K562 (cell line): ENCODE measurements around the gene CAMK2G. TPM values are rescaled to one million over a fixed set of nuclear protein-coding genes. Genes with fewer than 3 reads are reported as not detected.

Experiments used
- CHD1 ChIP-seq: fragments of 200-600 bp; sonication (generic); IDR thresholded peaks from one replicate; pipeline ENCODE4 v1.6.1; 2012; ENCODE audit warnings: mild to moderate bottlenecking, moderate library complexity, low read length, inconsistent platforms
- E2F5 ChIP-seq: sonication (generic); formaldehyde crosslinking; IDR thresholded peaks from 2 replicates; pipeline ENCODE4 v1.8.0; 2022; ENCODE audit warnings: mild to moderate bottlenecking, missing genetic modification reagents
- FOXA3 ChIP-seq, 2 experiments: fragments of 450-650 bp in 1 of 2; sonication (generic) in 1 of 2; formaldehyde crosslinking; IDR thresholded peaks in 1 of 2; conservative IDR thresholded peaks in 1 of 2; 2 replicates each; pipeline versions ENCODE4 v1.4.0 to v1.8.0; 2020 to 2022; ENCODE audit warnings: mild to moderate bottlenecking in 2 of 2, missing genetic modification reagents in 1 of 2
- KAT7 ChIP-seq: sonication (generic); formaldehyde crosslinking; IDR thresholded peaks from 2 replicates; pipeline ENCODE4 v1.8.0; 2022; ENCODE audit warnings: missing genetic modification reagents, mild to moderate bottlenecking, borderline replicate concordance
- OTX1 ChIP-seq: fragments of 450-650 bp; formaldehyde crosslinking; IDR thresholded peaks from 2 replicates; pipeline ENCODE4 v1.4.0; 2022; ENCODE audit warnings: mild to moderate bottlenecking
- PML ChIP-seq: IDR thresholded peaks from 2 replicates; pipeline ENCODE4 v1.6.1; 2012; ENCODE audit warnings: low read length, inconsistent platforms
- SAP30 ChIP-seq: fragments of 200-600 bp; sonication (generic); IDR thresholded peaks from 2 replicates; pipeline ENCODE4 v1.6.1; 2012; ENCODE audit warnings: borderline replicate concordance, low read depth, mild to moderate bottlenecking, moderate library complexity, low read length, control low read depth, inconsistent platforms; ENCODE audit not compliant: insufficient read depth, poor library complexity, severe bottlenecking
- ZBTB1 ChIP-seq: sonication (generic); formaldehyde crosslinking; IDR thresholded peaks from 2 replicates; pipeline ENCODE4 v1.8.1; 2023; ENCODE audit warnings: missing genetic modification reagents, low read depth, mild to moderate bottlenecking, borderline replicate concordance
- ZBTB17 ChIP-seq: fragments of 450-650 bp; formaldehyde crosslinking; IDR thresholded peaks from 2 replicates; pipeline ENCODE4 v1.4.0; 2020; ENCODE audit warnings: mild to moderate bottlenecking
- ZBTB43 ChIP-seq: sonication (generic); formaldehyde crosslinking; IDR thresholded peaks from 2 replicates; pipeline ENCODE4 v1.8.0; 2023; ENCODE audit warnings: mild to moderate bottlenecking, missing genetic modification reagents
- ZBTB7A ChIP-seq: IDR thresholded peaks from 2 replicates; pipeline ENCODE4 v1.6.1; 2011; ENCODE audit warnings: low read depth, mild to moderate bottlenecking, low read length, moderate library complexity, borderline replicate concordance; ENCODE audit not compliant: control insufficient read depth
- ZNF398 ChIP-seq: fragments of 250-450 bp; sonication (Bioruptor Pico); IDR thresholded peaks from 2 replicates; pipeline ENCODE4 v1.8.0; 2021; ENCODE audit warnings: moderate library complexity, mild to moderate bottlenecking, inconsistent platforms
- ZNF740 ChIP-seq, 3 experiments: fragments of 200-800 bp in 1 of 3; sonication (Bioruptor generic) in 1 of 3; sonication (generic) in 1 of 3; formaldehyde crosslinking in 1 of 3; IDR thresholded peaks; 2 replicates each; pipeline versions ENCODE4 v1.6.1 to v1.8.0; 2016 to 2022; ENCODE audit warnings: mild to moderate bottlenecking in 2 of 3, missing compliant biosample characterization in 2 of 3, missing genetic modification characterization in 2 of 3, missing genetic modification reagents in 1 of 3
- polyA plus RNA-seq, 8 experiments: library from polyadenylated mRNA; depleted of rRNA in 4 of 8; stranded (reverse) in 5 of 8; unstranded in 3 of 8; fragments of >200 nt; fragmentation: Nextera tagmentation in 2 of 8; fragmentation: Illumina TruSeq in 1 of 8; extraction: Ambion mirVana in 2 of 8; extraction: Trizol in 1 of 8; gene quantifications; 2 replicates each; pipeline versions ENCODE4 v1.2.1 to v1.2.3, GENCODE V29; 2011 to 2014; ENCODE audit warnings: inconsistent platforms in 1 of 8, missing spikeins in 1 of 8
- total RNA-seq, 7 experiments: library from RNA; depleted of rRNA in 6 of 7; stranded (reverse); fragments of >200 nt in 6 of 7; fragmentation: Illumina TruSeq in 2 of 7; extraction: Trizol in 2 of 7; gene quantifications; 2 replicates each; pipeline versions ENCODE4 v1.2.1 to v1.2.3, GENCODE V29; 2011 to 2021; ENCODE audit warnings: low replicate concordance in 1 of 7
- TF ChIP-seq, protein P1 (sequence below): fragments of 250-450 bp; sonication (Bioruptor Pico); IDR thresholded peaks from 2 replicates; pipeline ENCODE4 v1.9.0; 2021; ENCODE audit warnings: mild to moderate bottlenecking, inconsistent platforms
- TF ChIP-seq, protein P2 (sequence below): fragments of 450-650 bp; IDR thresholded peaks from 2 replicates; pipeline ENCODE4 v1.6.1; 2016; ENCODE audit warnings: missing biosample characterization, missing genetic modification characterization

Gene CAMK2G
- total and polyA plus RNA-seq, 9 of the 15 experiments (the other 6 are each of a cell fraction or from before 2014, with no cell fraction given): 9.0 to 37.9 (median 32.6) TPM

DNA sequence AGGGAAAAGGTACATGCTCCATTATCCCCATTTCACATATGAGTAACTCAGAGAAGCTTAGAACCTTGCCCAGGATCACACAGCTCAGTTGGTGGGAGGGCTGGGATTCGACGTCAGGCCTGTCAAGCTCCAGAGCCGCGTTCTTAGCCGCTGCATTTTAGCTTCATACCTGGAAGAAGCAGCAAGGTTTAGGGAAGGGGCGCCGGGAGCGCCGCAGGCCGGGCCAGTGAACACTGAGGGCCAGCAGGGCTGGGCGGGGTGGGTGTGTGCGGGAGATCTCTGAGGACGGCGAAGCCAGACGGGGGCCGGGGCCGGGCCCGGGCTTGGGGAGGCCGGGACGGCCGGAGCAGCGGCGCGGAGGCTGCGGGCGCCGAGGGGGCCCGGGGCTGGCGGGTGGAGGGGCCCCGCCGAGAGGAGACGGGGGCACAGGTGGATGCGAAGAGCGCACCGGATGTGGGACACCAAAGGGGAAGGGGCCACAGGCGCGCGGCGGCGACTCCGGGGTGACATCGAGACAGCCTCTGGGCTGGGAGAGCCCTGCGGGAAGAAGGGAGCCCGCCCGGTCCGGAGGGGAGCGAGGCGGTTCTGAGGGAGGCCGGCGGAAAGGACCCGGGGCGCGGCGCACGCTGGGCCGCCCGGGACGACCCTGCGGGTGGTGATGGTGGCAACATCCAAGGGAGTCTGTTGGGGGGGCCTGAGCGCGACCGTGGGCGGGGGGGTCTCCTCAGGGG lies 63.5 kb downstream of the CAMK2G start (continued):
- TF ChIP-seq ZNF398 (CRISPR knock-in tag) (no peak), FOXA3 (CRISPR knock-in tag; conservative IDR thresholded peaks at IDR 0.05 in 1 of 2, IDR thresholded peaks at IDR 0.05 in 1 of 2) (0 out of 4 replicates have a peak, but pooled peaks of 1 of the 2 experiments have one; percentile 40), ZNF740 (CRISPR knock-in tag; IDR thresholded peaks at IDR 0.05) (no peak), ZNF740 (tag; IDR thresholded peaks at IDR 0.05) (no peak), PML (no peak), SAP30 (peak; percentile 58), ZBTB43 (no peak), OTX1 (CRISPR knock-in tag) (peak; percentile 43; the same call in 1 of the 2 replicates), ZBTB1 (0 out of 2 replicates have a peak, but pooled peaks have one; percentile 41), CHD1 (peak; percentile 63), KAT7 (0 out of 2 replicates have a peak, but pooled peaks have one; percentile 41), ZBTB17 (CRISPR knock-in tag) (no peak), E2F5 (CRISPR knock-in tag) (0 out of 2 replicates have a peak, but pooled peaks have one; percentile 2), ZBTB7A (0 out of 2 replicates have a peak, but pooled peaks have one; percentile 46)
- TF ChIP-seq, protein P1, sequence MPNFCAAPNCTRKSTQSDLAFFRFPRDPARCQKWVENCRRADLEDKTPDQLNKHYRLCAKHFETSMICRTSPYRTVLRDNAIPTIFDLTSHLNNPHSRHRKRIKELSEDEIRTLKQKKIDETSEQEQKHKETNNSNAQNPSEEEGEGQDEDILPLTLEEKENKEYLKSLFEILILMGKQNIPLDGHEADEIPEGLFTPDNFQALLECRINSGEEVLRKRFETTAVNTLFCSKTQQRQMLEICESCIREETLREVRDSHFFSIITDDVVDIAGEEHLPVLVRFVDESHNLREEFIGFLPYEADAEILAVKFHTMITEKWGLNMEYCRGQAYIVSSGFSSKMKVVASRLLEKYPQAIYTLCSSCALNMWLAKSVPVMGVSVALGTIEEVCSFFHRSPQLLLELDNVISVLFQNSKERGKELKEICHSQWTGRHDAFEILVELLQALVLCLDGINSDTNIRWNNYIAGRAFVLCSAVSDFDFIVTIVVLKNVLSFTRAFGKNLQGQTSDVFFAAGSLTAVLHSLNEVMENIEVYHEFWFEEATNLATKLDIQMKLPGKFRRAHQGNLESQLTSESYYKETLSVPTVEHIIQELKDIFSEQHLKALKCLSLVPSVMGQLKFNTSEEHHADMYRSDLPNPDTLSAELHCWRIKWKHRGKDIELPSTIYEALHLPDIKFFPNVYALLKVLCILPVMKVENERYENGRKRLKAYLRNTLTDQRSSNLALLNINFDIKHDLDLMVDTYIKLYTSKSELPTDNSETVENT (CRISPR knock-in tag): peak; percentile 60; the same call in 1 of the 2 replicates
- TF ChIP-seq, protein P2, sequence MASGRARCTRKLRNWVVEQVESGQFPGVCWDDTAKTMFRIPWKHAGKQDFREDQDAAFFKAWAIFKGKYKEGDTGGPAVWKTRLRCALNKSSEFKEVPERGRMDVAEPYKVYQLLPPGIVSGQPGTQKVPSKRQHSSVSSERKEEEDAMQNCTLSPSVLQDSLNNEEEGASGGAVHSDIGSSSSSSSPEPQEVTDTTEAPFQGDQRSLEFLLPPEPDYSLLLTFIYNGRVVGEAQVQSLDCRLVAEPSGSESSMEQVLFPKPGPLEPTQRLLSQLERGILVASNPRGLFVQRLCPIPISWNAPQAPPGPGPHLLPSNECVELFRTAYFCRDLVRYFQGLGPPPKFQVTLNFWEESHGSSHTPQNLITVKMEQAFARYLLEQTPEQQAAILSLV (tag): no peak
